K562 (cell line): ENCODE measurements around the gene SGTB. TPM values are rescaled to one million over a fixed set of nuclear protein-coding genes. Genes with fewer than 3 reads are reported as not detected.

ENCODE experiments used
- ATAC-seq: fragments of 200-7000 bp; cut with Tn5 transposase; 3 replicates; pipeline ENCODE4 v1.9.1; 2020; ENCODE audit warnings: moderate library complexity
- BruUV-seq: library from RNA; stranded (reverse); fragments of 400-500 nt; replicated peaks from 2 replicates; lab custom pipeline; 2021; lab: Mats Ljungman, UMichigan
- CTCF ChIA-PET: fragments of 300-600 bp; formaldehyde crosslinking; extraction: SDS; loops from one replicate; lab custom pipeline; 2021; ENCODE audit warnings: low intra/inter-chr PET ratio; lab: Yijun Ruan, JAX
- POLR2A ChIA-PET: fragments of 300-600, 350-650 bp; sonication (Branson Sonifier 250); formaldehyde crosslinking; extraction: SDS; loops from one replicate; lab custom pipeline; 2021; ENCODE audit warnings: antibody characterized with exemption, inconsistent platforms; lab: Yijun Ruan, JAX
- DNase-seq, 4 experiments: peaks; one replicate each; pipeline versions ENCODE4 v3.0.0 to v3.0.0-alpha.2; 2011 to 2018; ENCODE audit warnings: low spot score in 3 of 4, mixed read lengths in 3 of 4; ENCODE audit errors: extremely low read depth in 1 of 4
- FAIRE-seq: peaks from 2 replicates; lab custom pipeline; 2011; peaks lifted over from hg19 to GRCh38; lab: Jason Lieb, UNC
- H2AFZ ChIP-seq: 2 replicates; pipeline ENCODE4 v1.6.0; 2011; ENCODE audit warnings: low read depth, low read length, control low read depth, inconsistent platforms
- H3K27ac ChIP-seq: fragments of 200-600 bp; 3 replicates; pipeline ENCODE4 v1.8.0; 2011; ENCODE audit warnings: low read depth, mild to moderate bottlenecking, control low read depth, inconsistent platforms, low read length, moderate library complexity, mixed read lengths; ENCODE audit errors: extremely low read depth
- H3K27me3 ChIP-seq, 2 experiments: fragments of 300-600 bp in 1 of 2; 2 replicates in 1 of 2; 3 replicates in 1 of 2; pipeline versions ENCODE4 v1.6.0 to v1.8.0; 2011; ENCODE audit warnings: inconsistent platforms in 2 of 2, low read length in 2 of 2, mild to moderate bottlenecking in 1 of 2, mixed read lengths in 1 of 2, moderate library complexity in 1 of 2; ENCODE audit not compliant: control insufficient read depth in 2 of 2, insufficient read depth in 2 of 2
- H3K36me3 ChIP-seq: fragments of 300-600 bp; 3 replicates; pipeline ENCODE4 v1.8.0; 2011; ENCODE audit warnings: mild to moderate bottlenecking, low read length, inconsistent platforms; ENCODE audit not compliant: control insufficient read depth, insufficient read depth
- H3K4me1 ChIP-seq, 2 experiments: fragments of 200-600 bp in 1 of 2; replicated peaks in 1 of 2; 2 replicates in 1 of 2; 3 replicates in 1 of 2; pipeline versions ENCODE4 v1.5.1 to v1.8.0; 2011; ENCODE audit warnings: inconsistent platforms in 2 of 2, low read length in 2 of 2, mild to moderate bottlenecking in 1 of 2, mixed read lengths in 1 of 2, moderate library complexity in 1 of 2; ENCODE audit not compliant: control insufficient read depth in 2 of 2, insufficient read depth in 2 of 2
- H3K4me2 ChIP-seq: 2 replicates; pipeline ENCODE4 v1.6.1; 2011; ENCODE audit warnings: low read length, control low read depth, inconsistent platforms, mixed read lengths; ENCODE audit not compliant: insufficient read depth
- H3K4me3 ChIP-seq: fragments of 200-600 bp; sonication (generic), shearing (Covaris generic); 2 replicates; pipeline ENCODE4 v1.5.1; 2016; ENCODE audit warnings: control low read depth, inconsistent platforms
- H3K79me2 ChIP-seq: fragments of 200-600 bp; 3 replicates; pipeline ENCODE4 v1.8.0; 2011; ENCODE audit warnings: low read length, inconsistent platforms; ENCODE audit not compliant: control insufficient read depth, insufficient read depth
- H3K9ac ChIP-seq, 2 experiments: 2 replicates each; pipeline versions ENCODE4 v1.6.0 to v1.6.1; 2011; ENCODE audit warnings: low read depth in 2 of 2, low read length in 2 of 2, control low read depth in 1 of 2, inconsistent platforms in 1 of 2, mild to moderate bottlenecking in 1 of 2, mixed read lengths in 1 of 2; ENCODE audit not compliant: insufficient read depth in 1 of 2
- H3K9me1 ChIP-seq: one replicate; pipeline ENCODE4 v1.6.0; 2011; ENCODE audit warnings: inconsistent platforms, mild to moderate bottlenecking, low read length, moderate library complexity; ENCODE audit not compliant: control insufficient read depth, insufficient read depth
- H3K9me3 ChIP-seq: replicated peaks from 2 replicates; pipeline ENCODE4 v1.5.1; 2011; ENCODE audit warnings: low read depth, low read length, inconsistent platforms; ENCODE audit not compliant: control insufficient read depth, insufficient read depth
- H4K20me1 ChIP-seq: replicated peaks from 2 replicates; pipeline ENCODE4 v1.6.1; 2011; ENCODE audit warnings: low read length, inconsistent platforms, mixed read lengths; ENCODE audit not compliant: control insufficient read depth, insufficient read depth
- ATF6 ChIP-seq: sonication (generic); formaldehyde crosslinking; IDR thresholded peaks from 2 replicates; pipeline ENCODE4 v1.4.0; 2020; ENCODE audit warnings: mild to moderate bottlenecking, missing genetic modification reagents
- BCOR ChIP-seq: fragments of 450-650 bp; IDR thresholded peaks from 2 replicates; pipeline ENCODE4 v1.6.1; 2016
- CAMTA2 ChIP-seq: fragments of 250-450 bp; sonication (Bioruptor Pico); conservative IDR thresholded peaks from 2 replicates; pipeline ENCODE4 v1.5.1; 2022
- CEBPG ChIP-seq, 3 experiments: fragments of 200-800 bp in 1 of 3; sonication (Bioruptor generic) in 1 of 3; sonication (generic) in 1 of 3; formaldehyde crosslinking in 1 of 3; IDR thresholded peaks in 2 of 3; conservative IDR thresholded peaks in 1 of 3; 2 replicates each; pipeline versions ENCODE4 v1.6.1 to v1.8.0; 2016 to 2022; ENCODE audit warnings: missing compliant biosample characterization in 2 of 3, missing genetic modification characterization in 2 of 3, mild to moderate bottlenecking in 1 of 3, missing genetic modification reagents in 1 of 3
- CLOCK ChIP-seq: fragments of 250-450 bp; sonication (Bioruptor Pico); IDR thresholded peaks from 2 replicates; pipeline ENCODE4 v1.4.0; 2020; ENCODE audit warnings: mild to moderate bottlenecking, moderate library complexity, borderline replicate concordance
- GTF2E2 ChIP-seq: fragments of 200-800 bp; sonication (Bioruptor generic); IDR thresholded peaks from 2 replicates; pipeline ENCODE4 v1.6.1; 2016; ENCODE audit warnings: missing genetic modification characterization, missing compliant biosample characterization
- MCM5 ChIP-seq: fragments of 450-650 bp; IDR thresholded peaks from 2 replicates; pipeline ENCODE4 v1.6.1; 2016; ENCODE audit warnings: low read depth
- NR2C1 ChIP-seq, 2 experiments: fragments of 450-650 bp; IDR thresholded peaks; 2 replicates each; pipeline ENCODE4 v1.6.1; 2017; ENCODE audit warnings: mild to moderate bottlenecking in 2 of 2, antibody characterized with exemption in 1 of 2, inconsistent platforms in 1 of 2, missing compliant biosample characterization in 1 of 2, missing genetic modification characterization in 1 of 2
- PHTF2 ChIP-seq: fragments of 250-450 bp; sonication (Bioruptor Pico); IDR thresholded peaks from 2 replicates; pipeline ENCODE4 v1.5.0; 2021; ENCODE audit warnings: mild to moderate bottlenecking
- RBM15 ChIP-seq: fragments of 200-400 bp; formaldehyde crosslinking; IDR thresholded peaks from 2 replicates; pipeline ENCODE4 v1.6.1; 2018; ENCODE audit warnings: mild to moderate bottlenecking, low read length, moderate library complexity; ENCODE audit not compliant: insufficient read depth
- RBM17 ChIP-seq: fragments of 200-400 bp; formaldehyde crosslinking; IDR thresholded peaks from 2 replicates; pipeline ENCODE4 v1.6.1; 2017; ENCODE audit warnings: low read depth, mild to moderate bottlenecking, low read length, borderline replicate concordance
- SIN3B ChIP-seq: fragments of 450-650 bp; IDR thresholded peaks from 2 replicates; pipeline ENCODE4 v1.6.1; 2017; ENCODE audit warnings: low read depth, mild to moderate bottlenecking, moderate library complexity
- SNIP1 ChIP-seq: fragments of 450-650 bp; IDR thresholded peaks from 2 replicates; pipeline ENCODE4 v1.7.1; 2017; ENCODE audit warnings: low read depth, mild to moderate bottlenecking
- SREBF2 ChIP-seq: sonication (generic); formaldehyde crosslinking; IDR thresholded peaks from 2 replicates; pipeline ENCODE4 v1.4.0; 2020; ENCODE audit warnings: mild to moderate bottlenecking, missing genetic modification reagents
- STAT5B ChIP-seq: fragments of 250-450 bp; sonication (Bioruptor Pico); IDR thresholded peaks from 2 replicates; pipeline ENCODE4 v1.8.0; 2021; ENCODE audit warnings: mild to moderate bottlenecking, inconsistent platforms
- XRCC4 ChIP-seq: IDR thresholded peaks from one replicate; pipeline ENCODE4 v1.6.1; 2011; ENCODE audit not compliant: insufficient read depth, insufficient read length; ENCODE audit errors: extremely low read depth
- ZBTB26 ChIP-seq: fragments of 450-650 bp; formaldehyde crosslinking; IDR thresholded peaks from 2 replicates; pipeline ENCODE4 v1.4.0; 2022; ENCODE audit warnings: missing genetic modification characterization
- ZNF146 ChIP-seq: IDR thresholded peaks from one replicate; pipeline ENCODE4 v1.6.1; 2018; ENCODE audit warnings: missing compliant biosample characterization; ENCODE audit not compliant: unreplicated experiment
- ZNF324 ChIP-seq: fragments of 250-450 bp; sonication (Bioruptor Pico); IDR thresholded peaks from 2 replicates; pipeline ENCODE4 v1.4.0; 2020; ENCODE audit warnings: mild to moderate bottlenecking
- WGBS: fragments of 100-300 bp; shearing (Covaris generic); methylation state at CpG from one replicate; pipeline ENCODE4 v1.1.6; 2016; ENCODE audit warnings: low coverage, mixed read lengths; ENCODE audit not compliant: insufficient coverage; ENCODE audit errors: missing lambda C conversion rate; 5-methylcytosine and 5-hydroxymethylcytosine counted together
- in situ Hi-C: fragments of 300-500 bp; cut with MboI; formaldehyde crosslinking; loops from 4 replicates; pipeline ENCODE4 v1.15.0; 2018; ENCODE audit warnings: inconsistent platforms, mixed read lengths
- intact Hi-C: fragments of 100-400 bp; cut with micrococcal nuclease; formaldehyde crosslinking; loops from 2 replicates; pipeline ENCODE4 v1.14.2; 2022
- polyA plus RNA-seq, 8 experiments: library from polyadenylated mRNA; depleted of rRNA in 4 of 8; stranded (reverse) in 5 of 8; unstranded in 3 of 8; fragments of >200 nt; fragmentation: Nextera tagmentation in 2 of 8; fragmentation: Illumina TruSeq in 1 of 8; extraction: Ambion mirVana in 2 of 8; extraction: Trizol in 1 of 8; gene quantifications; 2 replicates each; pipeline versions ENCODE4 v1.2.1 to v1.2.3, GENCODE V29; 2011 to 2014; ENCODE audit warnings: inconsistent platforms in 1 of 8, missing spikeins in 1 of 8
- total RNA-seq, 7 experiments: library from RNA; depleted of rRNA in 6 of 7; stranded (reverse); fragments of >200 nt in 6 of 7; fragmentation: Illumina TruSeq in 2 of 7; extraction: Trizol in 2 of 7; gene quantifications; 2 replicates each; pipeline versions ENCODE4 v1.2.1 to v1.2.3, GENCODE V29; 2011 to 2021; ENCODE audit warnings: low replicate concordance in 1 of 7

Gene SGTB
- total and polyA plus RNA-seq, 9 of the 15 experiments (the other 6 are each of a cell fraction or from before 2014, with no cell fraction given) = 1.3 to 8.4 (median 4.8) TPM

GRCh38 chr5:65749956-65750355 lies 28.0 kb upstream of the SGTB start:
- Histone ChIP-seq H2AFZ (no peak overlapping the region), H3K4me3 (no peak overlapping the region), H4K20me1 (no peaks in the 10 kb centered on the region), H3K79me2 (peaks cover 21% of the 10 kb centered on the region; the same call in 2 of the 3 replicates), H3K27me3 (no peaks in the 10 kb centered on the region), H3K9ac (no peak overlapping the region), H3K4me1 (0 out of 5 replicates have a peak, but pooled peaks cover 0 to 2% of the 10 kb centered on the region in 2 experiments), H3K36me3 (no peaks in the 10 kb centered on the region), H3K9me1 (no peaks in the 10 kb centered on the region), H3K27ac (no peak overlapping the region), H3K4me2 (no peak overlapping the region), H3K9me3 (no peaks in the 10 kb centered on the region)
- in situ Hi-C loops = no loop called here
- no TSS peak for BruUV-seq
- DNase-seq (no peak), FAIRE-seq (no peak), ATAC-seq (no peak)
- intact Hi-C loops = no loop called here
- ChIA-PET CTCF (no interaction called here), POLR2A (no interaction called here)
- 91% methylated on average over 5 of the region's 5 CpGs for WGBS
- TF ChIP-seq XRCC4 = no peak
- TF ChIP-seq CLOCK (CRISPR knock-in tag) = no peak
- TF ChIP-seq BCOR = no peak
- TF ChIP-seq RBM17 = no peak
- TF ChIP-seq CEBPG (CRISPR knock-in tag; IDR thresholded peaks at IDR 0.05) = no peak
- no peak for TF ChIP-seq CEBPG (tag; conservative IDR thresholded peaks at IDR 0.05 in 1 of 2, IDR thresholded peaks at IDR 0.05 in 1 of 2)
- no peak for TF ChIP-seq NR2C1 (IDR thresholded peaks at IDR 0.05)
- TF ChIP-seq NR2C1 (tag; IDR thresholded peaks at IDR 0.05) = no peak
- no peak for TF ChIP-seq CAMTA2
- no peak for TF ChIP-seq SREBF2
- TF ChIP-seq GTF2E2 (tag) = no peak
- no peak for TF ChIP-seq SIN3B
- TF ChIP-seq STAT5B = no peak
- TF ChIP-seq ZBTB26 (CRISPR knock-in tag) = no peak
- TF ChIP-seq ZNF324 = no peak
- no peak for TF ChIP-seq SNIP1
- no peak for TF ChIP-seq RBM15
- TF ChIP-seq ATF6 (CRISPR knock-in tag) = no peak
- no peak for TF ChIP-seq PHTF2
- TF ChIP-seq ZNF146 (CRISPR knock-in tag) = no peak
- TF ChIP-seq MCM5 = no peak
